Astrocyte of the hippocampus (primary cell): Measurements from ENCODE around the gene GCSAML.
A peak's percentile ranks its signal among the peaks of the same experiment; 100 is the strongest.

Experiments
- DNase-seq: peaks from one replicate; pipeline ENCODE4 v3.0.0; 2011; ENCODE audit warnings: low read depth, low spot score

The GCSAML gene

DNA sequence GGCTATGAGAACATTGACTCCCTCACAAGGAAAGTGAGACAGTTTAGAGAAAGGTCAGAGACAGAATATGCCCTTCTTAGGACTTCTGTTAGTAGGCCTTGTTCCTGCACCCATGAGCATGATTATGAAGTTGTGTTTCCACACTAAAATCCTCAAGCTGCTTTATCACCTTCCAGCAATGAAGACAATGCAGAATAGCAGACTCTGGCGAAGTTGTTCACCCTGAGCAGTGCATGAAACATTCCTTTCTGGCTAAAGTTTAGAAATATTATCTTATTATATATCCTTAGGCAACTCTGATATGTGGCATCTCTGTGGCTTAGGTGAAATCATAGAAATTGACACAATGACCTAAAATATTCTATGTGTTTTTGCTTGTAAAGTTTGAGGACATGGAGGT is 25.3 kb downstream of the GCSAML start:
- DNase-seq, result no peak

GRCh38 chr1:247574664-247575063 is 25.7 kb downstream of the GCSAML start:
- no peak for DNase-seq

GRCh38 chr1:247576514-247576913 is 27.6 kb downstream of the GCSAML start:
- peak; percentile 4 for DNase-seq

GRCh38 chr1:247578946-247579460 is 30.1 kb downstream of the GCSAML start:
- DNase-seq, result no peak

GRCh38 chr1:247588060-247588459 is 39.1 kb downstream of the GCSAML start, which contains the start of gene OR2G2:
Gene OR2G2, plus strand, starts transcription at chr1:247588360. Its CDS starts 0 bp downstream, at chr1:247588360.
- no peak for DNase-seq

DNA sequence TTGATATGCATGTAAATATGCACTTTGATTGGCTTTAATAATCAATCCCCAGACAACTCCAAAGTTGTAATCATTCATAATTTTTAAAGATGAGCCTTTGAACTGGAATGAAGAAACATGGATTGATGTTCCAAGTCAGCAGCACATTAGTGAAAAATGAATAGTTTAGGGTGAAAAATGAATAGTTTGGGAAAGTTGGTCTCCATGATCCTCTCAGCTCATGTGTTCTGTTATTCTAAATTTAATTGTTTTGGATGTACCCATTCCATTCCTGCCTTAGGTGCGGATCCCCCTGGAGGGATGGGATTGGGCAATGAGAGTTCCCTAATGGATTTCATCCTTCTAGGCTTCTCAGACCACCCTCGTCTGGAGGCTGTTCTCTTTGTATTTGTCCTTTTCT is 56.4 kb downstream of the GCSAML start, which contains the start of gene OR2G3:
OR2G3 (plus strand) TSS at position 301 of the 400 bp plus-strand sequence; CDS start at position 301, 0 bp downstream.
- no peak for DNase-seq

- no peak for DNase-seq
These were observed 64.5 kb downstream of the GCSAML start for GRCh38 chr1:247613405-247613804.

DNA sequence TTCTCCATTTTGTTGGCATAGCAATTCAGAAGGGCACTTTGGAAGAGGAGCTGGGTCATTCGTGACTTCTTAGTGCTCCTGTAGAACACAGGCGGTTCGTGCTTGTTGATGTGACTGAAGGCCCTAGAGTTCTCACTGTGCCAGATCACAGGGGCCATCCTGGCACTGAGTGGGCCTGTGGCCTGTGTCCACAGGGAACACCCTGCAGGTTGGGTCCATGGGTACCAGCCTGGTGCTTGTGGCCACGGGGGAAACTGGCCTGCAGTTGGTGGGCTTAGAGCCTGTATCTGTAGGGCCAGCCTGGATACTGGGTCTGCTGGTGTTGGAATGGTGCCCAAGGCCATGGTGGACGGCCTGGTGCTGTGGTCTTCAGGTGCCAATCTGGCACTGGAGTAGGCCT is 65.7 kb downstream of the GCSAML start:
- DNase-seq, result no peak
